ENCODE results near the gene HIGD1A. TPM values are rescaled to one million over a fixed set of nuclear protein-coding genes. Genes with fewer than 3 reads are reported as not detected.

The HIGD1A gene
- total RNA-seq, 2 donors from 2014 or later, result 163 to 169 TPM

DNA sequence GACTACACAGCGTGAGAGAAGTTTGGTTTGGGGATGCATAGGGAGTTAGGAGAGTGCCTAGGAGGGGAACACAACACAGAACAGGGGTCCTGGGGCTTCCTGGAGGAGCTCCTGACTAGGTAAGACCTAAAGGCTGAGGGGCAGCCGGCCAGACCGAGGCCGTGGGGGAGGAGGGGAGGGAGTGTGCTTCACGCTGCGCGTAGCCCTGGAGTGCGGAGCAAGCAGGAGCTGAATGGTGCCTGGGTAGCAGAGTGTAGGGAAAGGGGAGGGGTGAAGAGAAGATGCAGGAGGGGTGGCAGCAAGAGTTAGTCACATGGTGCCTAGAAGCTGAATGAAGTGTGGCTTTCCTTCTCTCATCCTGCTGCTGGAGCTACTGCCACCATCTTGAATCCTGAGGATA is 69.3 kb downstream of the HIGD1A start:
- H3K36me3 ChIP-seq, result no peaks in the 10 kb centered on the region
- TF ChIP-seq CTCF (IDR thresholded peaks at IDR 0.05), result no peak
- no peaks in the 10 kb centered on the region for H3K27me3 ChIP-seq (replicated peaks; ENCODE audit: insufficient read depth)
- H3K4me1 ChIP-seq (ENCODE audit: control insufficient read depth in 1 of 2, low read depth in 2 of 2), result peaks cover 0 to 16% of the 10 kb centered on the region in 2 donors
- no peaks in the 10 kb centered on the region for H3K9me3 ChIP-seq
- DNase-seq (ENCODE audit: low spot score), result no peak
- ATAC-seq (ENCODE audit: insufficient number of reproducible peaks, low FRiP score, low read depth), result no peak
- no peak overlapping the region for H3K27ac ChIP-seq
- no peak overlapping the region for H3K4me3 ChIP-seq

GRCh38 chr3:42734263-42734860 is 69.9 kb downstream of the HIGD1A start:
- Histone ChIP-seq H3K27me3 (replicated peaks; ENCODE audit: insufficient read depth) (no peaks in the 10 kb centered on the region), H3K4me1 (ENCODE audit: control insufficient read depth in 1 of 2, low read depth in 2 of 2) (peaks cover 0 to 16% of the 10 kb centered on the region in 2 donors), H3K36me3 (no peaks in the 10 kb centered on the region), H3K27ac (no peak overlapping the region), H3K9me3 (no peaks in the 10 kb centered on the region), H3K4me3 (no peak overlapping the region)
- DNase-seq (ENCODE audit: low spot score) (no peak), ATAC-seq (ENCODE audit: insufficient number of reproducible peaks, low FRiP score, low read depth) (no peak)
- no peak for TF ChIP-seq CTCF (IDR thresholded peaks at IDR 0.05)

GRCh38 chr3:42733501-42734262 is 70.6 kb downstream of the HIGD1A start:
- peaks cover 0 to 10% of the 10 kb centered on the region in 2 donors for H3K4me1 ChIP-seq (ENCODE audit: control insufficient read depth in 1 of 2, low read depth in 2 of 2)
- no peaks in the 10 kb centered on the region for H3K36me3 ChIP-seq
- no peaks in the 10 kb centered on the region for H3K27me3 ChIP-seq (replicated peaks; ENCODE audit: insufficient read depth)
- ATAC-seq (ENCODE audit: insufficient number of reproducible peaks, low FRiP score, low read depth), result no peak
- TF ChIP-seq CTCF (IDR thresholded peaks at IDR 0.05), result no peak
- no peak for DNase-seq (ENCODE audit: low spot score)
- H3K27ac ChIP-seq, result no peak overlapping the region
- H3K4me3 ChIP-seq, result no peak overlapping the region
- H3K9me3 ChIP-seq, result no peaks in the 10 kb centered on the region

Other genes starting within 250 kb of the HIGD1A start
- 10 to 100 TPM; 55.0 to 83.4 TPM for gene SEC22C, start 222.5 kb downstream of the HIGD1A start, total RNA-seq
- gene SS18L2, start 213.6 kb downstream of the HIGD1A start, total RNA-seq, result 1 to 10 TPM; 2.8 to 8.6 TPM
- 100 to 1,000 TPM; 159 to 210 TPM for gene NKTR, start 203.8 kb downstream of the HIGD1A start, total RNA-seq
- 100 to 1,000 TPM in 1 of 2 donors, 10 to 100 TPM in 1; 84.2 to 108 TPM for gene ZBTB47, start 150.8 kb downstream of the HIGD1A start, total RNA-seq
- not detected for gene KLHL40, start 119.0 kb downstream of the HIGD1A start, total RNA-seq
- not detected for gene HHATL, start 101.7 kb downstream of the HIGD1A start, total RNA-seq
- gene CCDC13, start 31.2 kb downstream of the HIGD1A start, total RNA-seq, result 1 to 10 TPM; 1.5 to 3.1 TPM
- gene ACKR2, start 5.0 kb upstream of the HIGD1A start, total RNA-seq, result 10 to 100 TPM; 10.0 to 11.9 TPM
- not detected for gene CYP8B1, start 71.4 kb upstream of the HIGD1A start, total RNA-seq
- 10 to 100 TPM in 1 of 2 donors, 1 to 10 TPM in 1; 8.9 to 12.6 TPM for gene ZNF662, start 101.7 kb upstream of the HIGD1A start, total RNA-seq
- 10 to 100 TPM; 10.2 to 37.3 TPM for gene GASK1A, start 174.8 kb upstream of the HIGD1A start, total RNA-seq